NCI-H1105 treated with DMSO at 0.1 percent for 48 hours (cell line): Measurements from ENCODE around the gene CFL2.
"Not testable (repeated sequence)": the region's sequence is repeated elsewhere in the genome, so short reads cannot be mapped to it uniquely, and the experiment has no call there.

ENCODE experiments used
- DNase-seq: peaks from one replicate; lab custom pipeline; 2025; lab: John Stamatoyannopoulos, UW

CFL2 gene

GRCh38 chr14:34714320-34715126, at the start of gene CFL2:
CFL2 (minus strand) TSS chr14:34714593; CDS start chr14:34714540, 53 bp downstream.
- DNase-seq: peak; percentile 84

- DNase-seq: no peak
Measured at GRCh38 chr14:34755215-34755614, 40.8 kb upstream of the CFL2 start.

- no peak for DNase-seq
Measured at GRCh38 chr14:34754687-34755086, 40.3 kb upstream of the CFL2 start.

- no peak for DNase-seq
Measured at GRCh38 chr14:34750670-34751069, 36.3 kb upstream of the CFL2 start.

GRCh38 chr14:34750233-34750632, 35.8 kb upstream of the CFL2 start:
- no peak for DNase-seq

- no peak for DNase-seq
Measured at GRCh38 chr14:34749408-34749807, 35.0 kb upstream of the CFL2 start.

- DNase-seq: no peak
Measured at GRCh38 chr14:34742270-34743115, 28.1 kb upstream of the CFL2 start.

GRCh38 chr14:34741840-34742239, 27.4 kb upstream of the CFL2 start:
- no peak for DNase-seq

- DNase-seq: not testable (repeated sequence)
Measured at GRCh38 chr14:34740139-34740538, 25.7 kb upstream of the CFL2 start.

GRCh38 chr14:34737079-34737478, 22.7 kb upstream of the CFL2 start:
- not testable (repeated sequence) for DNase-seq

GRCh38 chr14:34733245-34733644, 18.9 kb upstream of the CFL2 start:
- DNase-seq: no peak

GRCh38 chr14:34732802-34733201, 18.4 kb upstream of the CFL2 start:
- DNase-seq: no peak

- DNase-seq: no peak
Measured at GRCh38 chr14:34723867-34724266, 9.5 kb upstream of the CFL2 start.

- peak; percentile 58 for DNase-seq
Measured at GRCh38 chr14:34722723-34723545, 8.5 kb upstream of the CFL2 start.

- DNase-seq: no peak
Measured at GRCh38 chr14:34721129-34721528, 6.7 kb upstream of the CFL2 start.

GRCh38 chr14:34718750-34719304, 4.4 kb upstream of the CFL2 start:
- DNase-seq: no peak

GRCh38 chr14:34715127-34715863, 902 bp upstream of the CFL2 start:
- DNase-seq: no peak

- peak; percentile 32 for DNase-seq
Measured at GRCh38 chr14:34713681-34714319, 593 bp downstream of the CFL2 start.

GRCh38 chr14:34713122-34713680, 1.2 kb downstream of the CFL2 start:
- DNase-seq: no peak
